DOHH2 (cell line): Measurements from ENCODE around the gene ZMYM1.
"Not testable (repeated sequence)": the region's sequence is repeated elsewhere in the genome, so short reads cannot be mapped to it uniquely, and the experiment has no call there.

Experiments
- EZH2phosphoT487 ChIP-seq: fragments of 200-600 bp; sonication (generic); IDR thresholded peaks from 2 replicates; pipeline ENCODE4 v1.6.1; 2017; ENCODE audit warnings: borderline replicate concordance, mild to moderate bottlenecking, antibody characterized with exemption, low read length, moderate library complexity, mixed read lengths
- TF ChIP-seq, protein P1 (sequence below): fragments of 200-600 bp; sonication (generic); IDR thresholded peaks from one replicate; pipeline ENCODE4 v1.5.1; 2014; ENCODE audit warnings: antibody characterized with exemption, mild to moderate bottlenecking, low read depth, low read length; ENCODE audit not compliant: poor library complexity, severe bottlenecking

DNA sequence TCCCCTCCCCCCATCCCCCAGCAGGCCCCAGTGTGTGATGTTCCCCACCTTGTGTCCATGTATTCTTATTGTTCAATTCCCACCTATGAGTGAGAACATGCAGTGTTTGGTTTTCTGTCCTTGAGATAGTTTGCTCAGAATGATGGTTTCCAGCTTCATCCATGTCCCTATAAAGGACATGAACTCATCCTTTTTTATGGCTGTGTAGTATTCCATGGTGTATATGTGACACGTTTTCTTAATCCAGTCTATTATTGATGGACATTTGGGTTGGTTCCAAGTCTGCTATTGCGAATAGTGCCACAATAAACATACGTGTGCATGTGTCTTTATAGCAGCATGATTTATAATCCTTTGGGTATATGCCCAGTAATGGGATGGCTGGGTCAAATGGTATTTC is 24.9 kb upstream of the ZMYM1 start:
- TF ChIP-seq, protein P1, sequence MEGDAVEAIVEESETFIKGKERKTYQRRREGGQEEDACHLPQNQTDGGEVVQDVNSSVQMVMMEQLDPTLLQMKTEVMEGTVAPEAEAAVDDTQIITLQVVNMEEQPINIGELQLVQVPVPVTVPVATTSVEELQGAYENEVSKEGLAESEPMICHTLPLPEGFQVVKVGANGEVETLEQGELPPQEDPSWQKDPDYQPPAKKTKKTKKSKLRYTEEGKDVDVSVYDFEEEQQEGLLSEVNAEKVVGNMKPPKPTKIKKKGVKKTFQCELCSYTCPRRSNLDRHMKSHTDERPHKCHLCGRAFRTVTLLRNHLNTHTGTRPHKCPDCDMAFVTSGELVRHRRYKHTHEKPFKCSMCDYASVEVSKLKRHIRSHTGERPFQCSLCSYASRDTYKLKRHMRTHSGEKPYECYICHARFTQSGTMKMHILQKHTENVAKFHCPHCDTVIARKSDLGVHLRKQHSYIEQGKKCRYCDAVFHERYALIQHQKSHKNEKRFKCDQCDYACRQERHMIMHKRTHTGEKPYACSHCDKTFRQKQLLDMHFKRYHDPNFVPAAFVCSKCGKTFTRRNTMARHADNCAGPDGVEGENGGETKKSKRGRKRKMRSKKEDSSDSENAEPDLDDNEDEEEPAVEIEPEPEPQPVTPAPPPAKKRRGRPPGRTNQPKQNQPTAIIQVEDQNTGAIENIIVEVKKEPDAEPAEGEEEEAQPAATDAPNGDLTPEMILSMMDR: not testable (repeated sequence)
- not testable (repeated sequence) for TF ChIP-seq EZH2phosphoT487
